HG03520 (cell line): ENCODE results near the gene FAM3C.

ENCODE experiments used
- ATAC-seq: cut with Tn5 transposase; IDR thresholded peaks from one replicate; pipeline ENCODE4 v1.9.1; 2021; ENCODE audit warnings: mild to moderate bottlenecking, moderate library complexity; ENCODE audit not compliant: unreplicated experiment

Gene FAM3C

GRCh38 chr7:121411597-121411979 lies 15.5 kb upstream of the FAM3C start:
- ATAC-seq, result no peak

- no peak for ATAC-seq
Measured at GRCh38 chr7:121410829-121411596, 14.9 kb upstream of the FAM3C start.

- ATAC-seq, result no peak
Measured at GRCh38 chr7:121406944-121407343, 10.8 kb upstream of the FAM3C start.

GRCh38 chr7:121406461-121406860 lies 10.4 kb upstream of the FAM3C start:
- no peak for ATAC-seq

GRCh38 chr7:121404348-121404747 lies 8.2 kb upstream of the FAM3C start:
- ATAC-seq, result no peak

GRCh38 chr7:121402701-121403100 lies 6.6 kb upstream of the FAM3C start:
- no peak for ATAC-seq

- no peak for ATAC-seq
Measured at GRCh38 chr7:121401896-121402295, 5.8 kb upstream of the FAM3C start.

GRCh38 chr7:121398246-121398645 lies 2.1 kb upstream of the FAM3C start:
- no peak for ATAC-seq

GRCh38 chr7:121397822-121398221 lies 1.7 kb upstream of the FAM3C start:
- ATAC-seq, result no peak

GRCh38 chr7:121397361-121397760 lies 1.3 kb upstream of the FAM3C start:
- no peak for ATAC-seq

- ATAC-seq, result peak; percentile 30
Measured at GRCh38 chr7:121395494-121395960, 581 bp downstream of the FAM3C start.

- peak; percentile 19 for ATAC-seq
Measured at GRCh38 chr7:121394709-121395140, 1.4 kb downstream of the FAM3C start.

- no peak for ATAC-seq
Measured at GRCh38 chr7:121393005-121393366, 3.1 kb downstream of the FAM3C start.

- no peak for ATAC-seq
Measured at GRCh38 chr7:121392277-121393004, 3.7 kb downstream of the FAM3C start.

- ATAC-seq, result no peak
Measured at GRCh38 chr7:121391686-121392085, 4.4 kb downstream of the FAM3C start.

GRCh38 chr7:121390617-121391016 lies 5.5 kb downstream of the FAM3C start:
- no peak for ATAC-seq

GRCh38 chr7:121390109-121390508 lies 6.0 kb downstream of the FAM3C start:
- no peak for ATAC-seq

- ATAC-seq, result no peak
Measured at GRCh38 chr7:121388950-121389349, 7.2 kb downstream of the FAM3C start.

- peak; percentile 98 for ATAC-seq
Measured at GRCh38 chr7:121385800-121386179, 10.3 kb downstream of the FAM3C start.

GRCh38 chr7:121385056-121385799 lies 10.9 kb downstream of the FAM3C start:
- no peak for ATAC-seq

GRCh38 chr7:121384265-121384664 lies 11.8 kb downstream of the FAM3C start:
- no peak for ATAC-seq
